HEK293 (cell line): ENCODE results near the gene ZNF576.

Experiments
- CTCF ChIA-PET: fragments of 350-600 bp; formaldehyde crosslinking; extraction: SDS; loops from one replicate; lab custom pipeline; 2021; ENCODE audit warnings: antibody characterized with exemption; lab: Yijun Ruan, JAX
- POLR2A ChIA-PET: fragments of 300-600 bp; formaldehyde crosslinking; extraction: SDS; loops from one replicate; lab custom pipeline; 2020; ENCODE audit warnings: antibody characterized with exemption, inconsistent platforms; lab: Yijun Ruan, JAX
- H3K27ac ChIP-seq: fragments of 200-500 bp; sonication (Bioruptor generic); 2 replicates; pipeline ENCODE4 v1.5.1; 2014; ENCODE audit warnings: low read depth, low read length, control low read depth, inconsistent platforms; ENCODE audit errors: extremely low read depth
- H3K36me3 ChIP-seq, 2 experiments: fragments of 200-500 bp in 1 of 2; sonication (Bioruptor generic) in 1 of 2; 1 replicate in 1 of 2; 2 replicates in 1 of 2; pipeline ENCODE4 v1.5.1; 2014 to 2017; ENCODE audit warnings: inconsistent platforms in 2 of 2, low read length in 2 of 2; ENCODE audit not compliant: control insufficient read depth in 2 of 2, insufficient read depth in 1 of 2
- H3K4me1 ChIP-seq: fragments of 200-500 bp; sonication (Bioruptor generic); 2 replicates; pipeline ENCODE4 v1.5.1; 2014; ENCODE audit warnings: mild to moderate bottlenecking, low read length, inconsistent platforms; ENCODE audit not compliant: control insufficient read depth, insufficient read depth
- H3K4me3 ChIP-seq: 2 replicates; pipeline ENCODE4 v1.5.1; 2011; ENCODE audit warnings: low read depth, mild to moderate bottlenecking, control low read depth, low read length, moderate library complexity
- H3K9me3 ChIP-seq: fragments of 200-500 bp; sonication (Bioruptor generic); 2 replicates; pipeline ENCODE4 v1.5.1; 2014; ENCODE audit warnings: low read depth, low read length, inconsistent platforms; ENCODE audit not compliant: control insufficient read depth, insufficient read depth
- KLF17 ChIP-seq: fragments of 450-650 bp; formaldehyde crosslinking; IDR thresholded peaks from 2 replicates; pipeline ENCODE4 v1.5.1; 2016; ENCODE audit warnings: missing biosample characterization, missing genetic modification characterization
- KLF7 ChIP-seq: fragments of 450-650 bp; formaldehyde crosslinking; IDR thresholded peaks from 2 replicates; pipeline ENCODE4 v1.5.1; 2016; ENCODE audit warnings: missing biosample characterization, missing genetic modification characterization, borderline replicate concordance
- SCRT1 ChIP-seq: fragments of 450-650 bp; formaldehyde crosslinking; IDR thresholded peaks from 2 replicates; pipeline ENCODE4 v1.5.1; 2016; ENCODE audit warnings: missing biosample characterization, missing genetic modification characterization, borderline replicate concordance
- ZBTB17 ChIP-seq: fragments of 450-650 bp; formaldehyde crosslinking; IDR thresholded peaks from 2 replicates; pipeline ENCODE4 v1.5.1; 2016; ENCODE audit warnings: missing biosample characterization, missing genetic modification characterization
- ZBTB20 ChIP-seq: fragments of 450-650 bp; formaldehyde crosslinking; IDR thresholded peaks from 2 replicates; pipeline ENCODE4 v1.5.1; 2016; ENCODE audit warnings: missing biosample characterization, missing genetic modification characterization
- ZBTB6 ChIP-seq: fragments of 450-650 bp; formaldehyde crosslinking; IDR thresholded peaks from 2 replicates; pipeline ENCODE4 v1.5.1; 2017; ENCODE audit warnings: missing biosample characterization, missing genetic modification characterization
- ZBTB7A ChIP-seq: fragments of 450-650 bp; formaldehyde crosslinking; IDR thresholded peaks from 2 replicates; pipeline ENCODE4 v1.5.1; 2016; ENCODE audit warnings: low read depth, missing biosample characterization, missing genetic modification characterization
- ZFHX2 ChIP-seq: fragments of 450-650 bp; formaldehyde crosslinking; conservative IDR thresholded peaks from 2 replicates; pipeline ENCODE4 v1.5.1; 2016; ENCODE audit warnings: missing biosample characterization, missing genetic modification characterization
- ZIC2 ChIP-seq: fragments of 450-650 bp; formaldehyde crosslinking; IDR thresholded peaks from 2 replicates; pipeline ENCODE4 v1.5.1; 2016; ENCODE audit warnings: missing biosample characterization, missing genetic modification characterization
- ZNF121 ChIP-seq: fragments of 450-650 bp; formaldehyde crosslinking; IDR thresholded peaks from 2 replicates; pipeline ENCODE4 v1.5.1; 2016; ENCODE audit warnings: missing biosample characterization, missing genetic modification characterization
- ZNF133 ChIP-seq: fragments of 450-650 bp; formaldehyde crosslinking; IDR thresholded peaks from 2 replicates; pipeline ENCODE4 v1.5.1; 2016; ENCODE audit warnings: missing biosample characterization, missing genetic modification characterization
- ZNF169 ChIP-seq: fragments of 450-650 bp; formaldehyde crosslinking; IDR thresholded peaks from 2 replicates; pipeline ENCODE4 v1.5.1; 2016; ENCODE audit warnings: missing biosample characterization, missing genetic modification characterization
- ZNF174 ChIP-seq: fragments of 450-650 bp; formaldehyde crosslinking; IDR thresholded peaks from 2 replicates; pipeline ENCODE4 v1.5.0; 2017; ENCODE audit warnings: missing biosample characterization, mild to moderate bottlenecking, missing genetic modification characterization
- ZNF2 ChIP-seq: fragments of 450-650 bp; formaldehyde crosslinking; IDR thresholded peaks from 2 replicates; pipeline ENCODE4 v1.5.1; 2016; ENCODE audit warnings: missing biosample characterization, missing genetic modification characterization
- ZNF214 ChIP-seq: fragments of 450-650 bp; formaldehyde crosslinking; IDR thresholded peaks from 2 replicates; pipeline ENCODE4 v1.5.1; 2017; ENCODE audit warnings: missing biosample characterization, mild to moderate bottlenecking, missing genetic modification characterization, borderline replicate concordance
- ZNF266 ChIP-seq: fragments of 450-650 bp; formaldehyde crosslinking; IDR thresholded peaks from 2 replicates; pipeline ENCODE4 v1.5.1; 2016; ENCODE audit warnings: missing biosample characterization, missing genetic modification characterization, low read depth
- ZNF311 ChIP-seq: fragments of 450-650 bp; formaldehyde crosslinking; IDR thresholded peaks from 2 replicates; pipeline ENCODE4 v1.5.1; 2017; ENCODE audit warnings: missing biosample characterization, missing genetic modification characterization, borderline replicate concordance
- ZNF335 ChIP-seq: fragments of 450-650 bp; formaldehyde crosslinking; conservative IDR thresholded peaks from 2 replicates; pipeline ENCODE4 v1.5.1; 2016; ENCODE audit warnings: missing biosample characterization, missing genetic modification characterization
- ZNF350 ChIP-seq: fragments of 450-650 bp; formaldehyde crosslinking; IDR thresholded peaks from 2 replicates; pipeline ENCODE4 v1.5.0; 2017; ENCODE audit warnings: missing biosample characterization, mild to moderate bottlenecking, missing genetic modification characterization
- ZNF391 ChIP-seq: fragments of 450-650 bp; formaldehyde crosslinking; IDR thresholded peaks from 2 replicates; pipeline ENCODE4 v1.5.1; 2016; ENCODE audit warnings: low read depth, missing biosample characterization, missing genetic modification characterization, borderline replicate concordance
- ZNF449 ChIP-seq: fragments of 450-650 bp; formaldehyde crosslinking; IDR thresholded peaks from 2 replicates; pipeline ENCODE4 v1.5.1; 2017; ENCODE audit warnings: missing biosample characterization, mild to moderate bottlenecking, missing genetic modification characterization, moderate library complexity
- ZNF555 ChIP-seq: fragments of 450-650 bp; formaldehyde crosslinking; conservative IDR thresholded peaks from 2 replicates; pipeline ENCODE4 v1.5.1; 2017; ENCODE audit warnings: missing biosample characterization, mild to moderate bottlenecking, missing genetic modification characterization, inconsistent platforms
- ZNF560 ChIP-seq: fragments of 450-650 bp; formaldehyde crosslinking; IDR thresholded peaks from 2 replicates; pipeline ENCODE4 v1.5.1; 2017; ENCODE audit warnings: missing biosample characterization, missing genetic modification characterization, borderline replicate concordance
- ZNF610 ChIP-seq: fragments of 450-650 bp; formaldehyde crosslinking; IDR thresholded peaks from 2 replicates; pipeline ENCODE4 v1.5.1; 2016; ENCODE audit warnings: missing biosample characterization, missing genetic modification characterization, borderline replicate concordance
- ZNF660 ChIP-seq: fragments of 450-650 bp; IDR thresholded peaks from 2 replicates; pipeline ENCODE4 v1.5.1; 2018; ENCODE audit warnings: missing biosample characterization, mild to moderate bottlenecking, missing genetic modification characterization
- ZNF707 ChIP-seq: fragments of 450-650 bp; formaldehyde crosslinking; IDR thresholded peaks from 2 replicates; pipeline ENCODE4 v1.5.1; 2016; ENCODE audit warnings: missing biosample characterization, missing genetic modification characterization
- ZNF76 ChIP-seq: fragments of 450-650 bp; formaldehyde crosslinking; IDR thresholded peaks from 2 replicates; pipeline ENCODE4; 2016; ENCODE audit warnings: low read depth, missing biosample characterization, missing genetic modification characterization, borderline replicate concordance
- ZNF843 ChIP-seq: fragments of 450-650 bp; formaldehyde crosslinking; IDR thresholded peaks from 2 replicates; pipeline ENCODE4 v1.5.1; 2016; ENCODE audit warnings: missing biosample characterization, missing genetic modification characterization
- ZSCAN23 ChIP-seq: fragments of 450-650 bp; formaldehyde crosslinking; IDR thresholded peaks from 2 replicates; pipeline ENCODE4 v1.5.1; 2016; ENCODE audit warnings: missing biosample characterization, missing genetic modification characterization
- TF ChIP-seq, protein P1 (sequence below): fragments of 450-650 bp; formaldehyde crosslinking; IDR thresholded peaks from 2 replicates; pipeline ENCODE4 v1.5.1; 2016; ENCODE audit warnings: missing biosample characterization, missing genetic modification characterization
- TF ChIP-seq, protein P2 (sequence below): fragments of 450-650 bp; formaldehyde crosslinking; IDR thresholded peaks from 2 replicates; pipeline ENCODE4 v1.5.1; 2017; ENCODE audit warnings: missing biosample characterization, missing genetic modification characterization
- TF ChIP-seq, protein P3 (sequence below): fragments of 450-650 bp; formaldehyde crosslinking; IDR thresholded peaks from 2 replicates; pipeline ENCODE4; 2016; ENCODE audit warnings: missing biosample characterization, missing genetic modification characterization

The ZNF576 gene

GRCh38 chr19:43605875-43606568 lies 9.6 kb downstream of the ZNF576 start:
- H3K27ac ChIP-seq: peak overlapping the region; percentile 58
- CTCF ChIA-PET: interaction anchor here (1.0 to 3.1 kb wide), 4 partner anchors 46 to 140 kb away, joined by 3 to 11 read pairs (median 5); no protein-coding TSS in a partner anchor
- H3K36me3 ChIP-seq: peaks cover 46 to 75% of the 10 kb centered on the region in 2 experiments
- POLR2A ChIA-PET: interaction anchor here (0.9 to 3.4 kb wide), 4 partner anchors 9 to 11 kb away, joined by 3 to 19 read pairs (median 4); partner anchors contain the start of genes IRGQ and ZNF576
- no peak overlapping the region for H3K4me3 ChIP-seq
- H3K9me3 ChIP-seq: no peaks in the 10 kb centered on the region
- H3K4me1 ChIP-seq: peaks cover 26% of the 10 kb centered on the region
- TF ChIP-seq ZNF610 (no peak), ZBTB6 (tag by site-specific recombination) (peak; percentile 58), ZNF335 (tag by site-specific recombination) (0 out of 2 replicates have a peak, but pooled peaks have one; percentile 21), ZBTB17 (tag by site-specific recombination) (0 out of 2 replicates have a peak, but pooled peaks have one; percentile 25), SCRT1 (tag by site-specific recombination) (no peak), ZFHX2 (peak; percentile 84), ZIC2 (tag by site-specific recombination) (peak; percentile 65), ZNF133 (tag by site-specific recombination) (no peak), ZNF266 (tag by site-specific recombination) (no peak), ZBTB7A (tag by site-specific recombination) (no peak), ZNF707 (tag by site-specific recombination) (no peak), ZNF214 (no peak), ZNF311 (tag by site-specific recombination) (no peak), ZNF2 (0 out of 2 replicates have a peak, but pooled peaks have one; percentile 49), ZNF391 (0 out of 2 replicates have a peak, but pooled peaks have one; percentile 57), ZNF169 (no peak), ZNF555 (tag by site-specific recombination) (no peak), KLF7 (tag by site-specific recombination) (no peak), ZNF174 (tag by site-specific recombination) (no peak), ZNF350 (tag by site-specific recombination) (no peak), ZNF843 (tag by site-specific recombination) (no peak), KLF17 (tag by site-specific recombination) (no peak), ZNF449 (no peak), ZSCAN23 (tag by site-specific recombination) (no peak), ZBTB20 (tag by site-specific recombination) (peak; percentile 49; the same call in 1 of the 2 replicates), ZNF76 (no peak), ZNF121 (peak; percentile 99), ZNF660 (tag by site-specific recombination) (peak; percentile 76), ZNF560 (tag by site-specific recombination) (no peak)
- TF ChIP-seq, protein P1, sequence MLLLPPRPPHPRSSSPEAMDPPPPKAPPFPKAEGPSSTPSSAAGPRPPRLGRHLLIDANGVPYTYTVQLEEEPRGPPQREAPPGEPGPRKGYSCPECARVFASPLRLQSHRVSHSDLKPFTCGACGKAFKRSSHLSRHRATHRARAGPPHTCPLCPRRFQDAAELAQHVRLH (tag by site-specific recombination): 0 out of 2 replicates have a peak, but pooled peaks have one; percentile 36
- TF ChIP-seq, protein P2, sequence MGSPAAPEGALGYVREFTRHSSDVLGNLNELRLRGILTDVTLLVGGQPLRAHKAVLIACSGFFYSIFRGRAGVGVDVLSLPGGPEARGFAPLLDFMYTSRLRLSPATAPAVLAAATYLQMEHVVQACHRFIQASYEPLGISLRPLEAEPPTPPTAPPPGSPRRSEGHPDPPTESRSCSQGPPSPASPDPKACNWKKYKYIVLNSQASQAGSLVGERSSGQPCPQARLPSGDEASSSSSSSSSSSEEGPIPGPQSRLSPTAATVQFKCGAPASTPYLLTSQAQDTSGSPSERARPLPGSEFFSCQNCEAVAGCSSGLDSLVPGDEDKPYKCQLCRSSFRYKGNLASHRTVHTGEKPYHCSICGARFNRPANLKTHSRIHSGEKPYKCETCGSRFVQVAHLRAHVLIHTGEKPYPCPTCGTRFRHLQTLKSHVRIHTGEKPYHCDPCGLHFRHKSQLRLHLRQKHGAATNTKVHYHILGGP (tag by site-specific recombination): no peak
- TF ChIP-seq, protein P3, sequence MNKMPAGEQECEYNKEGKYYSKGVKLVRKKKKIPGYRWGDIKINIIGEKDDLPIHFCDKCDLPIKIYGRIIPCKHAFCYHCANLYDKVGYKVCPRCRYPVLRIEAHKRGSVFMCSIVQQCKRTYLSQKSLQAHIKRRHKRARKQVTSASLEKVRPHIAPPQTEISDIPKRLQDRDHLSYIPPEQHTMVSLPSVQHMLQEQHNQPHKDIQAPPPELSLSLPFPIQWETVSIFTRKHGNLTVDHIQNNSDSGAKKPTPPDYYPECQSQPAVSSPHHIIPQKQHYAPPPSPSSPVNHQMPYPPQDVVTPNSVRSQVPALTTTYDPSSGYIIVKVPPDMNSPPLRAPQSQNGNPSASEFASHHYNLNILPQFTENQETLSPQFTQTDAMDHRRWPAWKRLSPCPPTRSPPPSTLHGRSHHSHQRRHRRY: no peak
